ENCODE results near the gene LDLRAD2. TPM values are rescaled to one million over a fixed set of nuclear protein-coding genes. Genes with fewer than 3 reads are reported as not detected.
"Not testable (repeated sequence)": the region's sequence is repeated elsewhere in the genome, so short reads cannot be mapped to it uniquely, and the experiment has no call there.

LDLRAD2 gene
- total RNA-seq: 0.20 TPM
- long read RNA-seq, partial matches to known transcripts: 0 of 1 reads
- long read RNA-seq, other reads (novel, unspliced or antisense): 1 of 1 reads

GRCh38 chr1:21811875-21812305 lies at the start of gene LDLRAD2:
Gene LDLRAD2 (plus strand): TSS chr1:21812265. CDS start chr1:21812452, 187 bp downstream.
- no peak for DNase-seq
- intact Hi-C loops (cut with micrococcal nuclease): no loop called here
- ATAC-seq: no peak

GRCh38 chr1:21763236-21763635 lies 48.8 kb upstream of the LDLRAD2 start:
- DNase-seq: no peak
- ATAC-seq: no peak
- intact Hi-C loops (cut with micrococcal nuclease): no loop called here

GRCh38 chr1:21763694-21764419 lies 48.2 kb upstream of the LDLRAD2 start:
- DNase-seq (no peak), ATAC-seq (peak; percentile 69)
- intact Hi-C loops (cut with micrococcal nuclease): no loop called here

- intact Hi-C loops (cut with micrococcal nuclease): no loop called here
- ATAC-seq: peak; percentile 80
- peak; percentile 56 for DNase-seq
These were observed 47.2 kb upstream of the LDLRAD2 start for GRCh38 chr1:21764615-21765423.

- ATAC-seq (no peak), DNase-seq (no peak)
- intact Hi-C loops (cut with micrococcal nuclease): no loop called here
These were observed 45.9 kb upstream of the LDLRAD2 start for GRCh38 chr1:21766210-21766609.

GRCh38 chr1:21767106-21767505 lies 45.0 kb upstream of the LDLRAD2 start:
- intact Hi-C loops (cut with micrococcal nuclease); DNase-seq; ATAC-seq: not testable (repeated sequence)

- intact Hi-C loops (cut with micrococcal nuclease): no loop called here
- ATAC-seq (no peak), DNase-seq (no peak)
These were observed 41.9 kb upstream of the LDLRAD2 start for GRCh38 chr1:21770201-21770600.

GRCh38 chr1:21770602-21771001 lies 41.5 kb upstream of the LDLRAD2 start:
- DNase-seq; intact Hi-C loops (cut with micrococcal nuclease); ATAC-seq: not testable (repeated sequence)

- DNase-seq; ATAC-seq; intact Hi-C loops (cut with micrococcal nuclease): not testable (repeated sequence)
These were observed 40.4 kb upstream of the LDLRAD2 start for GRCh38 chr1:21771672-21772071.

GRCh38 chr1:21773585-21773984 lies 38.5 kb upstream of the LDLRAD2 start:
- ATAC-seq: no peak
- intact Hi-C loops (cut with micrococcal nuclease): no loop called here
- DNase-seq: no peak

- DNase-seq: no peak
- intact Hi-C loops (cut with micrococcal nuclease): no loop called here
- ATAC-seq: no peak
These were observed 37.1 kb upstream of the LDLRAD2 start for GRCh38 chr1:21774835-21775549.

GRCh38 chr1:21775550-21775914 lies 36.5 kb upstream of the LDLRAD2 start:
- intact Hi-C loops (cut with micrococcal nuclease): no loop called here
- no peak for DNase-seq
- no peak for ATAC-seq

GRCh38 chr1:21775985-21776562 lies 36.0 kb upstream of the LDLRAD2 start:
- intact Hi-C loops (cut with micrococcal nuclease): no loop called here
- DNase-seq: no peak
- ATAC-seq: no peak

GRCh38 chr1:21776925-21777324 lies 35.1 kb upstream of the LDLRAD2 start:
- ATAC-seq; intact Hi-C loops (cut with micrococcal nuclease); DNase-seq: not testable (repeated sequence)

GRCh38 chr1:21778405-21778727 lies 33.7 kb upstream of the LDLRAD2 start:
- intact Hi-C loops (cut with micrococcal nuclease): no loop called here
- no peak for ATAC-seq

GRCh38 chr1:21779613-21780521 lies 32.2 kb upstream of the LDLRAD2 start:
- DNase-seq: no peak
- intact Hi-C loops (cut with micrococcal nuclease): no loop called here
- ATAC-seq: no peak

More at GRCh38 chr1:21778405-21778727, 33.7 kb upstream of the LDLRAD2 start:
- no peak for DNase-seq

GRCh38 chr1:21781815-21782348 lies 30.2 kb upstream of the LDLRAD2 start:
- intact Hi-C loops (cut with micrococcal nuclease): no loop called here
- no peak for DNase-seq
- no peak for ATAC-seq

- DNase-seq (no peak), ATAC-seq (peak; percentile 42)
- intact Hi-C loops (cut with micrococcal nuclease): no loop called here
These were observed 29.7 kb upstream of the LDLRAD2 start for GRCh38 chr1:21782349-21782867.

Measured in left ventricle myocardium superior (tissue), 1 donor.